Dedifferentiated amniotic fluid mesenchymal stem cell (primary cell): ENCODE data around the gene TPSAB1.

Source experiments
- DNase-seq: peaks from one replicate; pipeline ENCODE4 v3.0.0-alpha.2; 2016; ENCODE audit errors: extremely low spot score

Gene TPSAB1

DNA sequence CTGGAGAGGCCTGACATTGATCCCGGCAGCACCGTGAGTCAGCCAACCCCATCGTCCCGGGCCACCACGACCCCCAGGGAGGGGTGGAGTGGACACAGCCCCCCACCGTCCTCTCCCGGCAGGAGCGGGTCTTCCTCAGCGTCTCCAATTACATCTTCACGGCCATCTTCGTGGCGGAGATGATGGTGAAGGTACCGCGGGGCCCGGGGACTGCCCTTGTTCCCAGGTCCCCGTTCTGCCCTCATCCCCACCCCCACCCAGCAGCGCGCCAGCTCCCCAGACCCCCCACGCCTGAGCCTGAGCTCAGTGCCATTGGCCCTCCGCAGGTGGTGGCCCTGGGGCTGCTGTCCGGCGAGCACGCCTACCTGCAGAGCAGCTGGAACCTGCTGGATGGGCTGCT, 30.0 kb upstream of the TPSAB1 start:
- no peak for DNase-seq

DNA sequence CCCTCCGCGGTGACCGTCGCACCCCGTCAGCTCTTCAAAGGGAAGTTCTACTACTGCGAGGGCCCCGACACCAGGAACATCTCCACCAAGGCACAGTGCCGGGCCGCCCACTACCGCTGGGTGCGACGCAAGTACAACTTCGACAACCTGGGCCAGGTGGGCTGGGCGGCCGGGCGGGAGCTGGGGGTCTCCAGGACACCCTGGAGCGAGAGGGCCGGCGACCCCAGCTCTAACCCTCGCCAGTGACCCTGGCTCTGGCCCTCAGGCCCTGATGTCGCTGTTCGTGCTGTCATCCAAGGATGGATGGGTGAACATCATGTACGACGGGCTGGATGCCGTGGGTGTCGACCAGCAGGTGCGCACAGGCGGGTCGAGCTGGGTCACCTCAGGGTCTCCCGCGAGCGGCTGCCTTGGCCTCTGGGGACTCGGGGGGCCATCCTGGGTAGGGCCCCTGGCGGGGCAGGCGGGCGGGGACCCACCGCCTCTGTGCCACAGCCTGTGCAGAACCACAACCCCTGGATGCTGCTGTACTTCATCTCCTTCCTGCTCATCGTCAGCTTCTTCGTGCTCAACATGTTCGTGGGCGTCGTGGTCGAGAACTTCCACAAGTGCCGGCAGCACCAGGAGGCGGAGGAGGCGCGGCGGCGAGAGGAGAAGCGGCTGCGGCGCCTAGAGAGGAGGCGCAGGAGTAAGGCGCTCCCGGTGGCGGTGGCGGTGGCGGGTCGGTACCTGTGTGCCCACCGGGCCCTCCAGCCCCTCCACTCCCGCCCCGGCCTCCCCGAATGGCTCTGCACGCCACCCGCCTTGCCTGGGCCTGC, 28.8 kb upstream of the TPSAB1 start:
- no peak for DNase-seq

DNA sequence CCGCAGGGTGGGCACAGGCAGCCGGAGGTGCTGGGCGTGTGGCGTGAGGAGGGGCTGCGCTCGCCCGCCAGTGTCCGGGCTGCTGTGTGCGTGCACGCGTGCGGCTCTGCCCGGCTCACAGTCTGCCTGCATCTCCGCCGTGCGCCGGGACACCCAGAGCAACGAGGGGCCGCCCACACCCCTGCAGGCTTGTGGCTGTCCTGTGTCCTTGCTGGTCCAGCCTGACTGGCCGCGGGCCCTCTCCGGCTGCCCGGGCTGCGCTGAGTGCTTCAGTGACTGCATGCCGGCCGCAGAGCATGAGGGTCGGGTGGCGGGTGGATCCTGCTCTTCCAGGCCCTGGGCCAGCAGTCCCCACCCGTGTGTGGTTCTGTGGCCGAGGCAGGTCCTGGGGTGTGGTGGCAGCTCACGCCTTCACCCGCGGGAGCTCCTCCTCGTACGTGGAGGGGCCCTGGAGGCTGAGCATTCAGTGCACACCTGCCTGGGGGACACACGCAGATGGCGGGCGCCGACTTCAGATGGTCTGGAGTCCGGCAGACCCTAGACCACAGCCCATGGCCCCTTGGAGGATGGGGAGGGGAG, 27.8 kb upstream of the TPSAB1 start:
- no peak for DNase-seq

DNA sequence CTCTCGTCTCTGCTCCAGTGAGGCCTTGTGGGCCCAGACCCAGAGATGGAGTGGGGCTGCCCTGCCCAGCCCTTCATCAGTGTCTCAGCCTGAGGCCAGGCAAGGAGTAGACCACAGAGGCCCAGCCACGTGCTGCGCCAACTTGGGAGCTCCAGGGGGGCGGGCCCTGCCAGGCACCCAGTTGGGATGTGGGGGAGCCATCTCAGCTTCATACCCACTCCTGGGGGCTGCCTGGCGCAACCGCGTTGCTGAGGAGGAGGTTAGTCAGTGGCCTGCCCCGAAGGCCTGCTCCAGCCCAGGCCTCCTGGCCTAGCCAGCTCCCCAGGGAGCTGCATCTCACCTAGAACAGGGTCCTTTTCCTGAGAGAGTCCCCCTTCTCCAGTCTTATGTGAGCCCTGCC, 27.3 kb upstream of the TPSAB1 start:
- DNase-seq: no peak

DNA sequence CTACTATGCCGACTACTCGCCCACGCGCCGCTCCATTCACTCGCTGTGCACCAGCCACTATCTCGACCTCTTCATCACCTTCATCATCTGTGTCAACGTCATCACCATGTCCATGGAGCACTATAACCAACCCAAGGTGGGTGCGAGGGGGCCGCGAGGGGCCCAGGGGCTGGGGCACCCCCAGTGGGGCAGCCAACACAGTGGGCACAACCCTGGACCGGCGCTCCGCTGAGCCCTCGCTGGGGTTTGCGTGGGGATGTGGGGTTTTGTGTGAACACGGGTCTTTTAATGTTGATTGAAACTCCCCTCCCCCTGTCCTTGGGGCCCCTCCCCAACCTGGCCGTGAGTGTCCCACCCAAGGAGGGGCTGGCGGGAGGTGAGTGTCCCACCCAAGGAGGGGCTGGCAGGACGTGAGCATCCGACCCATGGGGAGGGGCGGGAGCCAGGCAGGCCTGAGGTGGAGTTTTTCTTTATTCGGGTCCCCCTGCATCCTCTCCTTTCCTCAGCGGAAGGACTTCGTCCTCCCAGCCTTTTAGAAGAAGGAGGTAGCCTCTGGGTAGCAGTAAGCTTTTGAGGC, 26.6 kb upstream of the TPSAB1 start:
- DNase-seq: no peak

DNA sequence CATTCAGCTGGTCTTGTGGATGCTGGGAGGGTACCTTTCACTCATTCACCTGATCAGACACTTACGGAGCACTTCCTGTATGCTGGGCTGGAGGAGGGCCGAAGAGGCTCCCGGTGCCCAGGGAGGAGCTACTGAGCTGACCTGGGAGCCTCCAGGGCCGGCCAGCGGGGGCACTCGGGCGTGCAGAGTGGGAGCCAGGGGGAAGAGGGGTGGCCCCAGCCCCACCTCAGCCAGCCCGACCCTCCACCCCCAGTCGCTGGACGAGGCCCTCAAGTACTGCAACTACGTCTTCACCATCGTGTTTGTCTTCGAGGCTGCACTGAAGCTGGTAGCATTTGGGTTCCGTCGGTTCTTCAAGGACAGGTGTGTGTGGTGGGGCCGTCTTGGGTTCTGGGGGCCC, 25.8 kb upstream of the TPSAB1 start:
- no peak for DNase-seq

DNA sequence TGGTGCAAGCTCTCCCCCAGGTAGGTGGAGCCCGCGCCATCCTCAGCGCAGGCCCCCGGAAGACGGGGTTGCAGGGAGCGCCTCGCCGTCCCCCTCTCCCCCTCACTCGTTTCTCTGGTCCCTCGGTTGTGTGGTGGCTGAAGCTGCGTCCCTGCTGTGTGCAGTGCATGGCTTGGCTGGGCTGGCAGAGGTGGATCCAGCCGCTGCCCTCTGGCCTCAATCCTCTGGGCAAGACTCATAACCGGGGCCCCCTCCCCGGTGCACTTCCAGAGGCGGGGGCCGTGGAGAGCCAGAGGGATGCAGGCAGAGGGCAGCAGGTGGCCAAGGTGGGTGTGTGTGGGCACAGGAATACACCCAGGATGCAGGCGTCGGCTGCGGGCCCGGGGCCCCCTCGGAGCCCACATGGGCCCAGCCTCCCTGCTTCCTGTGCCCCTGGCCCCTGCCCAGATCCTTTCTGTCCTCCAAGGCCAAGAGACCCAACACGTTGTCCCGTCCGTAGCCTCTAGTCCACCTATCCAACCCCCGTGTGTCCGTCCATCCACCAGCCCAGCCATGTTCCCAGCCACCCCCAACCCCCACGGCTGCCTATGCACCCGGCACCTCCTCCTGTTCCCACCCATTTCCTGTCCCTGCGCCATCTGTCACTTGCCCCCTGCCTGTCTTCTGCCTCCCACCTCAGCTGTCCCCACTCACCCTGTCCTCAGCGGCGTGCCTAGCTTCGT, 24.8 kb upstream of the TPSAB1 start:
- DNase-seq: no peak

DNA sequence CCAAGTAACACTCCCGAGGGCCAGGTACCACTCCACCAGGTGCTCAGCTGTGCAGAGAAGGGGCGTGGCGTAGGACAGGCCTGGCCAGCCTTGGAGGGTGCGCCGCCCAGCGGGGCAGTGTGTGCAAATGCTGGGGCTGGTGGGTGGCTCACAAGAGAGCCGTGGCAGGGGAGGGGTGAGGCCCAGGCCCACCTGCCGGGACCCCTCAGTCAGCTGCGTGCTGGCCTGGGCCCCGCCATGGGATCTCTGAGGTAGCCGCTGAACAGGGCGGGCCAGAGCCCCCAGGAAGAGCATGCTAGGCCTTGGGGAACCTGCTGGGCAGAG, 24.2 kb upstream of the TPSAB1 start:
- no peak for DNase-seq

DNA sequence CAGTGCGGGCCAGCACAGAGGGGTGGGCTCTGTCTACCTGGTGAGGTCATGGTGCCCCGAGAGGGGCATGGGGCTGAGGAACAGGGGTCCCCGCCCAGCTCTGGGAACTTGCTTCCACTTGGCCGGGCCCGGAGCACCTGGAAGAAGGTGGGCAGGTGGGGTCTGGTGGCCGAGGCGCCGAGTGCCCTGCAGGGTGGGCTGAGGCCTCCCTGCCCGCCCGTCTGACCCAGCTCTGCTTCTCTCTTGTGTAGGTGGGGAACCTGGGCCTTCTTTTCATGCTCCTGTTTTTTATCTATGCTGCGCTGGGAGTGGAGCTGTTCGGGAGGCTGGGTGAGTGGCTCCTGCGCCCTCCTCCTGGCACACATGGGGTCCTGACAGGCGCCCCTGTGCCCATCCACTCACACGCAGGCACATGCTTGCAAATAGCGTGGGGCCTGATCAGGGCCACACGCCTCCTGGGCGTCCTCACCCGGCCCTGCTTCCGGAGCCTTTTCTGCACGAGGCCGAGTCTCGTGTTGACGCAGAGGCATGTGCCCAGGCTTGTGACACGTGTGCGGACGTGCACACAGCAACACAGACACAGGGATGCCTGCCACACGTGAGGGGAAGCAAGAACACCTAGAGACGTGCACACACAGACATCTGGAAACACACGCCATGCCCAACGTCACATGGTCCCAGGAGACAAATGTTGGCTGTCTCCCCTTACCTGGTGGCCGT, 23.7 kb upstream of the TPSAB1 start:
- DNase-seq: no peak

DNA sequence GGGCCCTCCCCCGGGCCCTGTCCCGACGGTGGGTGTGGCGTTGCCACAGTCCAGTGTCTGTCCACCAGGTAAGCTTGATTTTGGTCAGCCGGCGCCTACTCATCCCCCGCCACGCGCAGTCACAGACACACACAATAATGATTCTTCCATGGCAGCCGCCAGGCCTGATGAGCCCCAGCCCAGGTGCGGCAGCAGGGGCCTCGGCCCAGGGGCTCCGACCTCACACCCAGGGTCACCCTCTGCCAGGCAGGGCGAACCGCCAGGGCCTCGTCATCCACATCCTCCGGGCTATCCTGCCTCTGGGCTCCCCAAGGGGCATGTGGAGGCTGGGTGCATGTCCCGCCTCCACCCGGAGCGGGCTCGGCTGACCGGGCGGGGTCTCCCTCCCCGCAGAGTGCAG, 23.0 kb upstream of the TPSAB1 start:
- no peak for DNase-seq

DNA sequence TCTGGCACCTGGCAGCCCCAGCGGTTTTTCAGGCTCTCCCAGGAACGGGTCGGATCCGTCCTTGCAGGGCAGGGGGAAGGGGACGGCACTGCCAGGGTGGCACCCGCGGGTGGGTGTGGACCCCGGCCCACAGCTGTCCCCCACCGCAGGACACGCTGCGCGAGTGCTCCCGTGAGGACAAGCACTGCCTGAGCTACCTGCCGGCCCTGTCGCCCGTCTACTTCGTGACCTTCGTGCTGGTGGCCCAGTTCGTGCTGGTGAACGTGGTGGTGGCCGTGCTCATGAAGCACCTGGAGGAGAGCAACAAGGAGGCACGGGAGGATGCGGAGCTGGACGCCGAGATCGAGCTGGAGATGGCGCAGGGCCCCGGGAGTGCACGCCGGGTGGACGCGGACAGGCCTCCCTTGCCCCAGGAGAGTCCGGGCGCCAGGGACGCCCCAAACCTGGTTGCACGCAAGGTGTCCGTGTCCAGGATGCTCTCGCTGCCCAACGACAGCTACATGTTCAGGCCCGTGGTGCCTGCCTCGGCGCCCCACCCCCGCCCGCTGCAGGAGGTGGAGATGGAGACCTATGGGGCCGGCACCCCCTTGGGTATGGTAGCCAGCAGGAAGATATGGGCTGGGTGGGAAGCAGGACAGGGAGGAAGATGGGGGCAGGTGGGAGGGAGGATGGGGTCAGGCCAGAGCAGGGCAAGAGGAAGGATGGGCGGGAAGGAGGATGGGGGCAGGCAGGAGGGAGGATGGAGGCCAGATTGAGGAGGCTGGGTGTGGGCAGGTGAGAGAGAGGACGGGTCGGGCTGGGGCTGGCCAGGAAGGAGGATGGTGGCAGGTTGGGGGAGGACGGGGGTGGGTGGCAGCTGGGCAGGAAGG, 22.2 kb upstream of the TPSAB1 start:
- no peak for DNase-seq

DNA sequence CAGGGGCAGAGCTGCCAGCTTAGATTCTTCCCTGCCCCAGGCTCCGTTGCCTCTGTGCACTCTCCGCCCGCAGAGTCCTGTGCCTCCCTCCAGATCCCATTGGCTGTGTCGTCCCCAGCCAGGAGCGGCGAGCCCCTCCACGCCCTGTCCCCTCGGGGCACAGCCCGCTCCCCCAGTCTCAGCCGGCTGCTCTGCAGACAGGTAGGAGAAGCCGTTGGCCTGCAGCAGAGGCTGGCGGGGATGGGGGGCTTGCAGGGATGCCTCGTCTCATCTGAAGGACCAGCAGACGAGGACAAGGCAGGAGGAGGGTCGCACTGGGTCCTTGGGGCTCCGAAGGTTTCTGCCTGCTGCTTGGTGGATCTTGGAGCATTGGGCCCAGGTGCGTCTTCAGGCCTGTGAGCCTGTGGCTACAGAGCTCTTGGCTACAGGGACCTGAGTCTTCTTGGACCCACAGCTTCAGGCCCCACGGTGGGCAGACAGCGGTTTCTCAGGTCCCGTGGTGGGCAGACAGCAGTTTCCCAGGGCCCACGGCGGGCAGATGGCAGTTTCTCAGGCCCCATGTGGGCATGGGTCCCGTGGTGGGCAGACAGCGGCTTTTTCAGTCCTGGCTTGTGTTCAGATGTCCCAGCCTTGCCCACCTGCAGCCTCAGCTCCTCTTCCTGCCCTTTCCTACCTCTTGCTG, 21.4 kb upstream of the TPSAB1 start:
- DNase-seq: no peak

DNA sequence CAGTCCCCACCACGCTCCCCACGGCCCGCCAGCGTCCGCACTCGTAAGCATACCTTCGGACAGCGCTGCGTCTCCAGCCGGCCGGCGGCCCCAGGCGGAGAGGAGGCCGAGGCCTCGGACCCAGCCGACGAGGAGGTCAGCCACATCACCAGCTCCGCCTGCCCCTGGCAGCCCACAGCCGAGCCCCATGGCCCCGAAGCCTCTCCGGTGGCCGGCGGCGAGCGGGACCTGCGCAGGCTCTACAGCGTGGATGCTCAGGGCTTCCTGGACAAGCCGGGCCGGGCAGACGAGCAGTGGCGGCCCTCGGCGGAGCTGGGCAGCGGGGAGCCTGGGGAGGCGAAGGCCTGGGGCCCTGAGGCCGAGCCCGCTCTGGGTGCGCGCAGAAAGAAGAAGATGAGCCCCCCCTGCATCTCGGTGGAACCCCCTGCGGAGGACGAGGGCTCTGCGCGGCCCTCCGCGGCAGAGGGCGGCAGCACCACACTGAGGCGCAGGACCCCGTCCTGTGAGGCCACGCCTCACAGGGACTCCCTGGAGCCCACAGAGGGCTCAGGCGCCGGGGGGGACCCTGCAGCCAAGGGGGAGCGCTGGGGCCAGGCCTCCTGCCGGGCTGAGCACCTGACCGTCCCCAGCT, 20.3 kb upstream of the TPSAB1 start:
- DNase-seq: no peak

DNA sequence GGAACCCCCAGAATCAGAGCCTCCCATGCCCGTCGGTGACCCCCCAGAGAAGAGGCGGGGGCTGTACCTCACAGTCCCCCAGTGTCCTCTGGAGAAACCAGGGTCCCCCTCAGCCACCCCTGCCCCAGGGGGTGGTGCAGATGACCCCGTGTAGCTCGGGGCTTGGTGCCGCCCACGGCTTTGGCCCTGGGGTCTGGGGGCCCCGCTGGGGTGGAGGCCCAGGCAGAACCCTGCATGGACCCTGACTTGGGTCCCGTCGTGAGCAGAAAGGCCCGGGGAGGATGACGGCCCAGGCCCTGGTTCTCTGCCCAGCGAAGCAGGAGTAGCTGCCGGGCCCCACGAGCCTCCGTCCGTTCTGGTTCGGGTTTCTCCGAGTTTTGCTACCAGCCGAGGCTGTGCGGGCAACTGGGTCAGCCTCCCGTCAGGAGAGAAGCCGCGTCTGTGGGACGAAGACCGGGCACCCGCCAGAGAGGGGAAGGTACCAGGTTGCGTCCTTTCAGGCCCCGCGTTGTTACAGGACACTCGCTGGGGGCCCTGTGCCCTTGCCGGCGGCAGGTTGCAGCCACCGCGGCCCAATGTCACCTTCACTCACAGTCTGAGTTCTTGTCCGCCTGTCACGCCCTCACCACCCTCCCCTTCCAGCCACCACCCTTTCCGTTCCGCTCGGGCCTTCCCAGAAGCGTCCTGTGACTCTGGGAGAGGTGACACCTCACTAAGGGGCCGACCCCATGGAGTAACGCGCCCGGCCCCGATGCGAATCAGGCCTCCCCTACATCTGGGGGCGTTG, 19.5 kb upstream of the TPSAB1 start:
- DNase-seq: no peak

DNA sequence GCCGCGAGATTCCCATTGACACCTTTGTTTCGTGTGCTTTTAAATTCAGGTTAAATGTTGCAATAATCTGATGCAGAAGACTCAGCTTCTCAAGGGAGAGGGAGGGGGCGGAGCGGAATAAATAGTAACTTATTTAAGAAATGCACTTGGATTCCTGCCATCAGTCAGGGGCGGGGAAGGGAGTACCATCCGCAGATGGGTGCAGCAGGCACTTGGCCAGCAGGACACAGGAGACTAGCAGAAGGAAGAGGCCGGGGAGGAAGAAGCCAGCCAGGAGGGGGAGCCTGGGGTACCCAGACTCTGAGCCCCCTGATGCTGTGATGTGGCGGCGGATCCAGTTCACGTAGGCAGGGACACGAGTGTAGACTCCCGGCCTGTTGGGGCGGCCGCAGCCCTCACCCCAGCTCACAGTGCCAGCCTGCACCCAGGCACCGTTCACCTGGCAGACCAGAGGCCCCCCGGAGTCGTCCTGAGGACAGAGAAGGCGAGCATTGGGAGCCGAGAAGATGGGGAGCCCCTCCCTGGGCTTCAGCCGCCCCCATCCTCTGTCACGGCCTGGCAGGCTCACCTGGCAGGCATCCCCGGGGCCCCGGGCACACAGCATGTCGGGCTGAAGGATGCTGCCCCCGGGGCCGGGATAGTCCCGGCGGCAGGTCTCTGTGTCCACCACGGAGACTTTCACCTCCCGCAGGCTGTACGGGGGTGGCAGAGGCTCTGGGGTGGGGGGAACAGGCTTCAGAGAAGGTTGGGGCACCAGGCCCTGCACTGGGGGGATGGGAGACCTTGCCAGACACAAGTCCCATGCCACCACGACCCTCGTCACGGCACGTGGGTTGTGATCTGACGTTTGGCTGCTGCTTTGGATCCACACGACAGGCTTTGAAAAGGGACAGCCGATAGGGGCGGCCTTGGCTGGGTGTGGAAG, 18.6 kb upstream of the TPSAB1 start:
- DNase-seq: no peak

DNA sequence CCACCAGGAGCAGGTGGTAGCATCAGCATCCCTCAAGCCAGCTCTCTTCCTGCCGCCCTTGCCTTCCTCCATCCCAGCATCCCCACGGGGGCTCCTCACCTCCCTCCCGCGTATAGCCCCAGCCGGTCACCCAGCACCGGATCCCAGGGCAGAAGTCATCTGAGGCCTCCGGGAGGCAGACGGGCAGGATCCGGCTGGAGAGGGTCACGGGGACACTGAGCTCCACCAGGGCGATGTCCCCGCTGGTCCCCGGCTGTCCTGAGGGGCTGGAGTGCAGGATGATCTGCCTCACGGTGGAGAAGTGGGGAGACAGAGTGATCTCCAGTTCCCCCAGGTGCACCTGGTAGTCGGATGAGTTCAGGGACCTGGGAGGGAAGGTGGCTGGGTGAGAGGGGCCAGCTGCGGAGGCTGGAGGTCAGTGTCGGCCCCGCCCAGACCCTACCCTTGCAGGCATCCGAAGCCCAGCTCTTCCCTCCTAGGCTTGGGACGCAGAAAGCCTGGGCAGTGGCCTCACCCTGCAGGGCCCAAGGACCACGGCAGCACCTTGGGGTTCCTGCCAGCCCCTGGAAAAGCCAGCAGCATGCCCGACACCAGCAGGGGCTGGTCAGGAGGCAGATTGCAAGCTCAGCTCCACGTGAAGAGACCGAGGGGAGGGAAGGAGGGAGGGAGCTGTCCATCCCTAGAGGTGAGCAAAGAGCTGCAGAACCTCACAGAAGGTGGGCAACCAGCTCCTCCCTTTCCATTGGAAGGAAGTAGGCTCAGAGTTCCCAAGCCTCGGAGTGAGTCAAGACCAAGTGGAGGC, 17.8 kb upstream of the TPSAB1 start:
- DNase-seq: no peak
